ENCODE data around the gene CFH. TPM values are rescaled to one million over a fixed set of nuclear protein-coding genes. Genes with fewer than 3 reads are reported as not detected.

The CFH gene
- total RNA-seq (ENCODE audit: low replicate concordance) = 1.6 TPM in 2 replicates
- long read RNA-seq, full-length matches to known transcripts = 2 of 3 reads
- long read RNA-seq, partial matches to known transcripts = 0 of 3 reads
- long read RNA-seq, other reads (novel, unspliced or antisense) = 1 of 3 reads

DNA sequence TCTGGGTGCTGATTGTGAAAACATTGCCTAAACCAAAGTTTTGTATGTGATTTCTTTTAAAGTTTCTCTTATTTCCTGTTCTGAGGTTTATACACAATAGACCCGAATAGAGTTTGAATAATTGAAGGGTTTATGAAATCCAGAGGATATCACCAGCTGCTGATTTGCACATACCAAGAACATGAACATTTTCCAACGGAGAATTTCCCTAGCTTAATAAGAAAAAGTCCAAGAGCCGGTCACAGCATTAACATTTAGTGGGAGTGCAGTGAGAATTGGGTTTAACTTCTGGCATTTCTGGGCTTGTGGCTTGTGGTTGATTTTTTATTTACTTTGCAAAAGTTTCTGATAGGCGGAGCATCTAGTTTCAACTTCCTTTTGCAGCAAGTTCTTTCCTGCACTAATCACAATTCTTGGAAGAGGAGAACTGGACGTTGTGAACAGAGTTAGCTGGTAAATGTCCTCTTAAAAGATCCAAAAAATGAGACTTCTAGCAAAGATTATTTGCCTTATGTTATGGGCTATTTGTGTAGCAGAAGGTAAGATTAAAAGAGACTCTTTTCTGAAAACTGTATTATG, at the start of gene CFH:
Gene CFH (plus strand): TSS at position 407 of the 579 bp plus-strand sequence. CDS start 75 bp downstream, at position 482.
- TF ChIP-seq, protein P1, sequence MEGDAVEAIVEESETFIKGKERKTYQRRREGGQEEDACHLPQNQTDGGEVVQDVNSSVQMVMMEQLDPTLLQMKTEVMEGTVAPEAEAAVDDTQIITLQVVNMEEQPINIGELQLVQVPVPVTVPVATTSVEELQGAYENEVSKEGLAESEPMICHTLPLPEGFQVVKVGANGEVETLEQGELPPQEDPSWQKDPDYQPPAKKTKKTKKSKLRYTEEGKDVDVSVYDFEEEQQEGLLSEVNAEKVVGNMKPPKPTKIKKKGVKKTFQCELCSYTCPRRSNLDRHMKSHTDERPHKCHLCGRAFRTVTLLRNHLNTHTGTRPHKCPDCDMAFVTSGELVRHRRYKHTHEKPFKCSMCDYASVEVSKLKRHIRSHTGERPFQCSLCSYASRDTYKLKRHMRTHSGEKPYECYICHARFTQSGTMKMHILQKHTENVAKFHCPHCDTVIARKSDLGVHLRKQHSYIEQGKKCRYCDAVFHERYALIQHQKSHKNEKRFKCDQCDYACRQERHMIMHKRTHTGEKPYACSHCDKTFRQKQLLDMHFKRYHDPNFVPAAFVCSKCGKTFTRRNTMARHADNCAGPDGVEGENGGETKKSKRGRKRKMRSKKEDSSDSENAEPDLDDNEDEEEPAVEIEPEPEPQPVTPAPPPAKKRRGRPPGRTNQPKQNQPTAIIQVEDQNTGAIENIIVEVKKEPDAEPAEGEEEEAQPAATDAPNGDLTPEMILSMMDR (conservative IDR thresholded peaks at IDR 0.05) = no peak
- H3K27me3 Mint-ChIP-seq = no peaks in the 10 kb centered on the region
- H3K27ac Mint-ChIP-seq = no peak within 1 kb of the TSS
- no peaks in the 10 kb centered on the region for H3K9me3 Mint-ChIP-seq
- H3K36me3 Mint-ChIP-seq = no peaks in the 10 kb centered on the region
- H3K4me3 Mint-ChIP-seq = no peak within 1 kb of the TSS
- peaks cover 5% of the 10 kb centered on the region for H3K4me1 Mint-ChIP-seq (ENCODE audit: unreplicated experiment)
- DNase-seq (ENCODE audit: extremely low spot score, unreplicated experiment) = no peak

DNA sequence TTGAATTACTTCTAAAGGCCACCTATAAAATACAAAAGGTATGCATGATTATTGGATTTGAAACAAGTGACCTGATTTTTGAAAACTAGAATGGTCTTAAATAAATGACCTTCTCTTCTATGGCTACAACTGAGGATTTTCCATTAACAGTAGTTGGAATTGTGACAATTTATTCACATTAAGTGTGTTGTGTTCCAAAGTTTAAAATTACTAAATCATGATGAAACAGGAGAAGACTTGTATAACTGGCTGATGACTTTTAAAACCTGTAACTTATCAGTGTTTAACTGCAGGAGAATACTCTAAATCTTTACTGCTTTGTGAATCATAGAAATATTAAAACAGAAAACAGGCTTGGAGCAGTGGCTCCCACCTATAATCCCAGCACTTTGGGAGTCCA, 48.2 kb upstream of the CFH start:
- TF ChIP-seq, protein P1 (conservative IDR thresholded peaks at IDR 0.05) = no peak
- peaks cover 11% of the 10 kb centered on the region for H3K4me1 Mint-ChIP-seq (ENCODE audit: unreplicated experiment)
- H3K27me3 Mint-ChIP-seq = peaks cover 4% of the 10 kb centered on the region

DNA sequence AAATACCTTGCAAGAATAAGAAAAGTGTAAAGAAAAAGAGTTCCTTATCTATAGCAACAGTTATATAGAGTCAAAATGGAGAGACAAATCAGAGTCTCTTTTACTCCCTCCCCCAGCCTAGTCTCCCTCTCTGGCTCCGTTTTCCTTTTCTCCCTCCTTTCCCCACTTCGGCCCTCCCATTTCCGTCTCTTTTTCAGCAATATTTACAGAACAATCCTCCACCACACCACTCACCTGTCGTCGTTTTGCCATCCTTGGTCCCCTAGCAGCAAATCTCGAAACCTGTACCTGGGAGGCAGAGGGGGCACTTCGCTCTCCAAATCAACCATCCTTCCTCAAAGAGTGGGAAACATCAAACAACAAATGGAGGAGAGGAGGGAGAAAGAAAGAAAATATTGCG, 43.9 kb upstream of the CFH start:
- H3K4me3 Mint-ChIP-seq = peak overlapping the region; percentile 98
- H3K4me1 Mint-ChIP-seq (ENCODE audit: unreplicated experiment) = peaks cover 16% of the 10 kb centered on the region
- TF ChIP-seq, protein P1 (conservative IDR thresholded peaks at IDR 0.05) = no peak
- peak overlapping the region; percentile 80 for H3K27ac Mint-ChIP-seq
- DNase-seq (ENCODE audit: extremely low spot score, unreplicated experiment) = no peak
- no peaks in the 10 kb centered on the region for H3K9me3 Mint-ChIP-seq
- H3K36me3 Mint-ChIP-seq = no peaks in the 10 kb centered on the region
- peaks cover 4% of the 10 kb centered on the region for H3K27me3 Mint-ChIP-seq

More for the DNA sequence above, 48.2 kb upstream of the CFH start:
- Mint-ChIP-seq H3K27ac (no peak overlapping the region), H3K36me3 (no peaks in the 10 kb centered on the region), H3K9me3 (no peaks in the 10 kb centered on the region), H3K4me3 (no peak overlapping the region)
- DNase-seq (ENCODE audit: extremely low spot score, unreplicated experiment) = no peak

DNA sequence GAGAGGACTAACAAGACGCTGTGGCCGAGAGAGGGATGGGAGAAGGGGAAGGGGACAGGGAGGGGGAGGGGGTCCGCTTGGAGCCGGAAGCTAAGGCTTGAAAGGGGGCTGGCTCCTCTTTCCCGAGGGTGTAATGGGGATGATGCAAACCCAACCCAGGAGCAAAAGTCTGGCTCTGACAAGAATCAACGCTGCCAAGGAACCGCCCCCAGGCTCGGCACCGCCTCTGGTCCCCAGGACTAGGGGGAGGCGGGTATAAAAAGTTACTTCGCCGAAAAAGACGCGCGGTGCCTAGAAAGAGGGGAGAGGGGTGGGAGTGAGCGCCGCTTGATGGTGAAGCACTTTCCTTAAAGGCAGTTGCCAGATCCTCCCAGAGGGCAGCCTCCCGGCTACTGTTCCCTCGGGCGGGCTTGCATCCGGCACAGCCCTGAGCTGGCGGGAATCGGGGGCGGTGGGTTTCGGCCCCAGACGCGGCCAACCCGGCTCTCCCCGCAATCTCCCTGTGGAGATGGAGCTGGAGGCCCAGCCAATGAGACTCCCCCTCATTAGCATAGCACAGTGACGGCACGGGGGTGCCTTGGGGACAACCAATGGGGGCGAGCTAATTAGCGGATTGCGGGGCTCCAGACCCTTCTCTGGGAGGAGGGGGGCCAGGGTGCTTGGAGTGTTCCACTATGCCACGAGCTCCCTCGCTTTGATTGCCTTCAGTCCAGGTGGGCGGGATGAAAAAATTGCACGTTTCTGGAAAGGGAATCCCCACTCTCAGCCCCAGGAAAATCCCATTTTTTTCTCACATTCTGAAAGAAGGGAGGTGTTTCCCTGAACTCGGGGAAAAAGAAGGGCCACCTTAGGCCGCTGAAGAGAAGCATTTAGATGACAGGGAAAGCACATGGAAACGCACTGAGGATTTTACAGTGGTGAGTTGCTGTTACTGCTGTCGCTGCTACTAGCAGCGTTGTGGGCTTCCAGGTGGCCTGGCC, 43.2 kb upstream of the CFH start, which contains the start of gene KCNT2:
Gene KCNT2 (minus strand): TSS at position 51 of the 980 bp plus-strand sequence. CDS start 131 bp downstream, outside the sequence.
- Mint-ChIP-seq H3K4me1 (ENCODE audit: unreplicated experiment) (peaks cover 16% of the 10 kb centered on the region), H3K36me3 (no peaks in the 10 kb centered on the region), H3K27me3 (peaks cover 4% of the 10 kb centered on the region), H3K9me3 (no peaks in the 10 kb centered on the region), H3K4me3 (peak within 1 kb of the TSS; percentile 98), H3K27ac (peak within 1 kb of the TSS; percentile 80)
- TF ChIP-seq, protein P1 (conservative IDR thresholded peaks at IDR 0.05) = peak; percentile 65
- peak; percentile 84 for DNase-seq (ENCODE audit: extremely low spot score, unreplicated experiment)

DNA sequence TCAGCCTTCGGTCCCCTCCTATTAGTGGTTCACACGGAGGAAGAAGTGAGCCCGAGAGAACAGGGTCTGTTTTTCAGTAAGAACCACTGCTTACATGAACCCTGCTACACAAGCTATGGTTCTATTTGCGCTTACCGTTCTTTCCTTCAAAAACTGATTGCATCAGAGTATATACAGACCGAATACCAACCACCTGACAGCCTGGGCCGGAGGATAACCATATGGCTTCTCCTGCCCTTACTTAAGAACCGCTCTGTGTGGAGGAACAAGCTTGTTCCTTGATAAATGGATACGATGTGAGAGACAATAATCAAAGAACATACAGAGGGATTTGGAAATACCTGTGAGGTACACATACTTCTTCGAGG, 42.5 kb upstream of the CFH start:
- Mint-ChIP-seq H3K4me3 (peak overlapping the region; percentile 98), H3K9me3 (no peaks in the 10 kb centered on the region), H3K27ac (peak overlapping the region; percentile 80), H3K27me3 (peaks cover 4% of the 10 kb centered on the region), H3K36me3 (no peaks in the 10 kb centered on the region), H3K4me1 (ENCODE audit: unreplicated experiment) (peaks cover 16% of the 10 kb centered on the region)
- TF ChIP-seq, protein P1 (conservative IDR thresholded peaks at IDR 0.05) = no peak
- no peak for DNase-seq (ENCODE audit: extremely low spot score, unreplicated experiment)
